ENCODE data around the gene ZNF223. TPM values are rescaled to one million over a fixed set of nuclear protein-coding genes. Genes with fewer than 3 reads are reported as not detected.
A peak's percentile ranks its signal among the peaks of the same experiment; 100 is the strongest.

Gene ZNF223
- polyA plus RNA-seq, 1 experiment, result 2.1 TPM

DNA sequence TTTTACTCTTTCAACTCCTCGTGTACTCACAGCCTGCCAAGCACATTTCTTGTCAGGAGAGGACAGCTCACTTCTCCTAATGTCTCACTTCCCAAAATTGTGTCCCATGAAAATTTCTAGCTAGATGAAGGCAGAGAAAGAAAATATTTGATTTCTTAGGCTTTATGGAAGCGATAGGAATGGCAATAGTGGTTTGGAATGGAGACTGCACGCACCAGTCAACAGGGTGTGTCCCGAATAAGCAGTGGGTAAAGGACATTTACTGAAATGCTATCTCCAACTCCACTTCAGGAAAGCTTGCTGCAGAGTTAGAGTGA lies 27.0 kb upstream of the ZNF223 start:
- Histone ChIP-seq H3K4me3 (ENCODE audit: low read depth, low read length) (peak overlapping the region; percentile 78), H3K27me3 (ENCODE audit: control insufficient read depth, insufficient read depth, low read length) (no peaks in the 10 kb centered on the region; the same call in 1 of the 2 replicates), H3K36me3 (ENCODE audit: control insufficient read depth, insufficient read depth, low read length) (no peaks in the 10 kb centered on the region)
- ChIA-PET CTCF (no interaction called here), POLR2A (no interaction called here)
- no peak for DNase-seq (ENCODE audit: low read depth)
- TF ChIP-seq CTCF (IDR thresholded peaks at IDR 0.05; ENCODE audit: insufficient read depth, low read depth, low read length), result no peak

DNA sequence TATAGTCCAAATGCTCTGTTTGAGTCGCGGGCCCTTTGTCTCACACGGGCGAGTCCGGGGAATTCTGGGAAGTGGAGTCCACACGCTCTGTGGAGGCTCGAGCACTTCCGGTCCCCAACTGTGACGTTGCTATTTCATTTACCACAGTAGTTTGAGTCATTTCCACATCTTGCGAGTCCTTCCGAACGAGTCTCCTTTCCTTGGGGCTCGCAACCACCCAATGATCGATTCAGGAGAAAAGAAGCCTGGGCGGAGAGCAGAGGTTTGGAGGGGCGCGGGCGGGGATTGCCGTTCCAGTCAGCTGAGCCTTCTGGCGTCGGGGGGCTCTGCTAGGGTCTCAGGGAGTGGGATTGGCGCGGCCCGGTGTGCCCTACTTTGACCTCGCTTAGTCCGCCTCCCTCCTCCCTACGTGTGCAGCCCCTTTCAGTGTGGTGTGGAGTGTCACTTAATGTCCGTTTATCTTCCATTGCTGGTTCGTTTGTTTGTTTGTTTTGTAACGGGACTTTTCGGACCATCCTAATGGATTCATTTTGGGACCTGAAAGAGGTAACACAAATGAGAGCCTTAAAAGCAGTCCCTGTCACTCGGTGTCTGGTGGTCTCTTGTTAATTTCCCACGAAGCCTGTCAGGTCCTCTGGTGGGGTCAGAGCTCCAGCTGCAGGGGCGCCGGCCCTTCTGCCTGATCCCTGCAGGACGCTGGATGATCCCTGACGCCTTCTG lies 26.5 kb upstream of the ZNF223 start, which contains the start of gene ZNF222:
TSS of gene ZNF222 (plus strand) at position 163 of the 720 bp plus-strand sequence. CDS start at position 221, 58 bp downstream.
- Histone ChIP-seq H3K4me3 (ENCODE audit: low read depth, low read length) (peak within 1 kb of the TSS; percentile 78), H3K36me3 (ENCODE audit: control insufficient read depth, insufficient read depth, low read length) (no peaks in the 10 kb centered on the region), H3K27me3 (ENCODE audit: control insufficient read depth, insufficient read depth, low read length) (no peaks in the 10 kb centered on the region; the same call in 1 of the 2 replicates)
- ChIA-PET CTCF (no interaction called here), POLR2A (no interaction called here)
- peak; percentile 50 for DNase-seq (ENCODE audit: low read depth)
- TF ChIP-seq CTCF (IDR thresholded peaks at IDR 0.05; ENCODE audit: insufficient read depth, low read depth, low read length), result no peak

GRCh38 chr19:44026622-44027021 lies 25.2 kb upstream of the ZNF223 start:
- no peak for TF ChIP-seq CTCF (IDR thresholded peaks at IDR 0.05; ENCODE audit: insufficient read depth, low read depth, low read length)
- no peak for DNase-seq (ENCODE audit: low read depth)
- H3K4me3 ChIP-seq (ENCODE audit: low read depth, low read length), result no peak overlapping the region
- ChIA-PET POLR2A (no interaction called here), CTCF (no interaction called here)
- no peaks in the 10 kb centered on the region for H3K27me3 ChIP-seq (ENCODE audit: control insufficient read depth, insufficient read depth, low read length)
- no peaks in the 10 kb centered on the region; the same call in 1 of the 2 replicates for H3K36me3 ChIP-seq (ENCODE audit: control insufficient read depth, insufficient read depth, low read length)

DNA sequence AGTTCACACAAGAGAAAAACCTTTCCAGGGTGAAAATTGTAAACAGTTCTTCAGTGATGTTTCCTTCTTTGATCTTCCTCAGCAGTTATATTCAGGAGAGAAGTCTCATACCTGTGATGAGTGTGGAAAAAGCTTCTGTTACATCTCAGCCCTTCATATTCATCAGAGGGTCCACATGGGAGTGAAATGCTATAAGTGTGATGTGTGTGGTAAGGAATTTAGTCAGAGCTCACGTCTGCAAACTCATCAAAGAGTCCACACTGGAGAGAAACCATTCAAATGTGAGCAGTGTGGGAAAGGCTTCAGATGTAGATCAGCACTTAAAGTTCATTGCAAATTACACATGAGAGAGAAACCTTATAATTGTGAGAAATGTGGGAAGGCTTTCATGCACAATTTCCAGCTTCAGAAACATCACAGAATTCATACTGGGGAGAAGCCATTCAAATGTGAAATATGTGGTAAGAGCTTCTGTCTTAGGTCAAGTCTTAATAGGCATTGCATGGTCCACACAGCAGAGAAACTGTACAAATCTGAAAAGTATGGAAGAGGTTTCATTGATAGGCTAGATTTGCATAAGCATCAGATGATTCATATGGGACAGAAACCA lies 19.7 kb upstream of the ZNF223 start:
- no peak overlapping the region for H3K4me3 ChIP-seq (ENCODE audit: low read depth, low read length)
- H3K27me3 ChIP-seq (ENCODE audit: control insufficient read depth, insufficient read depth, low read length), result no peaks in the 10 kb centered on the region
- TF ChIP-seq CTCF (IDR thresholded peaks at IDR 0.05; ENCODE audit: insufficient read depth, low read depth, low read length), result no peak
- peaks cover 8% of the 10 kb centered on the region for H3K36me3 ChIP-seq (ENCODE audit: control insufficient read depth, insufficient read depth, low read length)
- POLR2A ChIA-PET, result no interaction called here
- no peak for DNase-seq (ENCODE audit: low read depth)
- CTCF ChIA-PET, result no interaction called here

GRCh38 chr19:44042147-44042546 lies 9.7 kb upstream of the ZNF223 start:
- no peak for DNase-seq (ENCODE audit: low read depth)
- Histone ChIP-seq H3K4me3 (ENCODE audit: low read depth, low read length) (no peak overlapping the region), H3K36me3 (ENCODE audit: control insufficient read depth, insufficient read depth, low read length) (no peaks in the 10 kb centered on the region), H3K27me3 (ENCODE audit: control insufficient read depth, insufficient read depth, low read length) (no peaks in the 10 kb centered on the region)
- ChIA-PET CTCF (interaction anchor here (1.1 kb wide), 1 partner anchor 22 kb away, joined by 3 read pairs; no protein-coding TSS in a partner anchor), POLR2A (no interaction called here)
- TF ChIP-seq CTCF (IDR thresholded peaks at IDR 0.05; ENCODE audit: insufficient read depth, low read depth, low read length), result no peak
